PFSK-1 (cell line): ENCODE results near the gene EIF4B.

Source experiments
- FOXP2 ChIP-seq: optimal IDR thresholded peaks from 2 replicates; pipeline ENCODE3; 2011; ENCODE audit warnings: borderline replicate concordance, control low read depth, inconsistent platforms; ENCODE audit not compliant: insufficient read depth; ENCODE audit errors: extremely low read length, extremely low read depth
- POLR2AphosphoS5 ChIP-seq: IDR thresholded peaks from 2 replicates; pipeline ENCODE4 v1.6.1; 2012; ENCODE audit warnings: low read depth, mild to moderate bottlenecking, control low read depth, low read length, moderate library complexity
- REST ChIP-seq, 2 experiments: IDR thresholded peaks; 2 replicates each; pipeline versions ENCODE4 v1.6.1 to v1.8.0; 2011 to 2012; ENCODE audit warnings: low read depth in 2 of 2, low read length in 2 of 2, control low read depth in 1 of 2, inconsistent platforms in 1 of 2, mild to moderate bottlenecking in 1 of 2, moderate library complexity in 1 of 2; ENCODE audit not compliant: insufficient read depth in 1 of 2
- SIN3A ChIP-seq: IDR thresholded peaks from 2 replicates; pipeline ENCODE4 v1.6.1; 2012; ENCODE audit warnings: mild to moderate bottlenecking, low read length, moderate library complexity, borderline replicate concordance; ENCODE audit not compliant: insufficient read depth
- TAF1 ChIP-seq: IDR thresholded peaks from 2 replicates; pipeline ENCODE4 v1.6.1; 2012; ENCODE audit warnings: low read length, control low read depth, borderline replicate concordance; ENCODE audit not compliant: insufficient read depth

EIF4B gene

GRCh38 chr12:53054112-53054878 is 48.0 kb downstream of the EIF4B start:
- TF ChIP-seq REST (IDR thresholded peaks at IDR 0.05; ENCODE audit: insufficient read depth in 1 of 2, low read depth in 2 of 2, low read length in 2 of 2) (no peak), FOXP2 (no peak), TAF1 (no peak), SIN3A (no peak), POLR2AphosphoS5 (no peak; the same call in 1 of the 2 replicates)

- TF ChIP-seq TAF1 (no peak), POLR2AphosphoS5 (no peak), REST (IDR thresholded peaks at IDR 0.05; ENCODE audit: insufficient read depth in 1 of 2, low read depth in 2 of 2, low read length in 2 of 2) (no peak), SIN3A (no peak), FOXP2 (no peak)
Measured at GRCh38 chr12:53055471-53056266, 49.4 kb downstream of the EIF4B start.

GRCh38 chr12:53056296-53056695 is 50.0 kb downstream of the EIF4B start:
- TF ChIP-seq FOXP2, result no peak

GRCh38 chr12:53056901-53057300 is 50.6 kb downstream of the EIF4B start:
- TF ChIP-seq REST (IDR thresholded peaks at IDR 0.05; ENCODE audit: insufficient read depth in 1 of 2, low read depth in 2 of 2, low read length in 2 of 2) (no peak), SIN3A (no peak), POLR2AphosphoS5 (no peak), TAF1 (no peak), FOXP2 (no peak)

GRCh38 chr12:53057816-53058500 is 51.7 kb downstream of the EIF4B start:
- TF ChIP-seq REST (IDR thresholded peaks at IDR 0.05; ENCODE audit: insufficient read depth in 1 of 2, low read depth in 2 of 2, low read length in 2 of 2) (no peak), TAF1 (no peak), POLR2AphosphoS5 (no peak), SIN3A (no peak), FOXP2 (no peak)
